CD4-positive, alpha-beta T cell treated with Interleukin-17A for 4 hours (primary cell): ENCODE data around the gene PRKG1.

Experiments used
- DNase-seq: peaks from one replicate; pipeline ENCODE4 v3.0.0-alpha.2; 2020; ENCODE audit warnings: mixed read lengths

Gene PRKG1

DNA sequence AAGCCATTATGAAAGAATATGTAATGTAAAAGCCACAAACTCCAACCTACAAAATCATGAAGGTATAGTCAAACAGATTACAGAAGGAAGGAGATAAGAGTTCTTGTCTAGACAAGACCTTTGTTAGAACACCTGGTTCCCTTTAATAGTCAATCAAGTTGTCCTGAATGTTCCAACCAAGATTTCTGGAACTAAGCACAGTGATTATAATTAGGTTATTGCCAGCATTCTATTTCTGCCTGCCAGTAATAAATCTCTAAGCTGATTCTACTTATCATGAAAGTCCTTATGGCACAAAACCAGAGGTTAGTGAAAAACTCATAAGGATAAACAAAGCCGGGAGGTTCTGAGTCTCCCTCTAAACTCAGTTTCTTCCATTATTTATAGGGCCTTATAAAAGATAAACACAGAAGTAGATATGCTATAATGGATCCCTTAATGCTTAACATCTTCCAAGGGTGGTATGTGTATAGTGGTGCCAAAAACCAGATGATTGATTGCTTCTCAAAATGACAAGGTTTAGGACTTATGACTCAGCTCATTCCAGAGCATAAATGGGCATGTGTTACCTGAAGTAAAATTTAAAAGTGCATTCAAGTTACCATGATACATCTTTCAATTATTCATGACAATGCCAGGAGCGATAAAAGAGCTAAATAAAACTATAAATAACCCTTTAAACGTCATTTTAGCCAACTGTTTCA lies 387.9 kb downstream of the PRKG1 start:
- DNase-seq: no peak

DNA sequence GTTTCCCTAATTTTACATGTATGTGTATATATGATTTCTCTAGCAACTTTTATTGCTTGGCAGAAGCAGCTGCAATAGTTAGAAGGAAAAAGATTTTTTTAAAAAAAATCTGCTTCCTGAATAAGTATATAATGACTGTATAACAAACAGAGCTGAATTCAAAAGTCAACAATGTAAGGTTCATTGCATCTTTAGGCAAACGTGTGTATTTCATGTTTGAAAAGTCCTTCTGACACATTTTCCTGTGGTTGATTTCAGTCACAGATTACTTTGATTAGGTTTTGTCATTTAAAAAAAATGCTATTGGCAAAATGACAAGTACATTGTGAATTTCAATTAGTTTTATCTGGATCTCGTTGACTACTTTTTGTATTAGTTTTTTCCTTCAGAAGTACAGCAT lies 394.1 kb downstream of the PRKG1 start:
- no peak for DNase-seq

DNA sequence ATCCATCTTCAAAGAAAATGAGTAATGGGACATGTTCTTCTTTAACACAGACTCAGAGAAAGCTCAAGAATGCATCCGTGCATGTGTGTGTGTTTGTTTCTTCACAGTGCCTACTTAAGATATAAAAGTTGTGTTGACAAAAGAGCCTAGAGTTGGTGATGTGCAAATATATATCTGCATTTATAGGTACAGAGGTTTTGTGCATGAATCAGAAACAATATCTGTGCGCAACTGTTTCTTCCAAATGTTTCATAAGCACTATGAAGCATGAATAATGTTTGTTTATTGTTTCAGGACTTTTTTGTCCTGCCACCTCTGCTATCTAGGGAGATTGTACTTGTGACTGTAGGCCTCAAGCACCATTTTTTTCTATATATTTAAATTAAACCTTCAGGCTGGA lies 395.4 kb downstream of the PRKG1 start:
- no peak for DNase-seq

DNA sequence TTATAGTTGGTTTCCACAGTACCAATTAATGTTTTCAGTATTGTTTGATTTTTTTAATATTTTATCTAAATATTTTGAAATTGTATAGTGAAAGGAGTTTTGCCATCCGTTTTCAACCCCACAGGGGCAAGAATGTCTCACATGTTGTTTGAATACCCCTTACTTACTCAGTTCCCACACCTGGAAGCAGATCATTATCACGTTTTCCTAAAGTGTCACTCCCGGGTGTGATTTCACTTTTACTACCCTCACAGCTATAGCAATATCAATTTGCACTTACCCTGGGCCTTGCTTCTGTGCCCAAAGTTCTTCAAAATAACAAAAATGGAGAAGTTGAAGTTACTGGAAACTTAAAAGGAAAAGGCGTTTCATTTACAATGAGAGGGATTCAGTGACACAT lies 397.0 kb downstream of the PRKG1 start:
- DNase-seq: no peak

DNA sequence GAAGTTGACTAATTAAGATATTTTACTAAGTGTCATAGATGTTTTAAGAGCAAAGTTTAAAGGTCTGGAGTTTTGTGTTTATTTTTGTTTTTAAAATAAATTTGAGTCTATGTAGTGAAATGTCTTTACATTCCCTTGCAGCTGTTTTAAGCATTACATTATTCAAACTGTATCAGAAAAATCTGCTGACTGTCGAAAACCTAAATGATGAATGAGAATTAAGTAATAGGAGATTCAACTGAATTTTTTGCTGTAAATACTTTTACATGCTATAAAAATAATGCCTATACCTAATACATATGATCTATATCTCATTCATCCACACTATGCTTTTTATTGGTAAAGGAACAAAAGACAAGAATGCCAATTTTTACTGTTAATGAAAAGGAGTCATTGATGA lies 397.9 kb downstream of the PRKG1 start:
- no peak for DNase-seq

DNA sequence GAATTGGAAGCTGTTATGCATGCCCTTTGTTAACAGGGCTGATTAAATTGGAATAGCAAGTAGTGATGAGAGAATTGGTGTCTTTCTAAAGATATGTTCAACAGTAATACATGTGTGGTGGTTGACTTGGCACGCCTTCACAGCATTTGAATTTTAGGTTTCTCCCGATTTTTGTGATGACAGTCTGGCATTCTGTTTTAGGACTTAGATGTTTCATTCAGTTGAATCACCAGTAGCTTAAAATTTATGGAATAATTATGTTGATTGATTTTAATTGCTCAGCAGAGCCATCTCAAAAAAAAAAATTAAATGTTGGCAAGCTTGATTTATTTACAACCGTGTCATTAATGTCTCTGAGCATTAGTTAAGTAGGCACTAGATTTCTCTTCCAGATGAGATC lies 405.4 kb downstream of the PRKG1 start:
- no peak for DNase-seq

DNA sequence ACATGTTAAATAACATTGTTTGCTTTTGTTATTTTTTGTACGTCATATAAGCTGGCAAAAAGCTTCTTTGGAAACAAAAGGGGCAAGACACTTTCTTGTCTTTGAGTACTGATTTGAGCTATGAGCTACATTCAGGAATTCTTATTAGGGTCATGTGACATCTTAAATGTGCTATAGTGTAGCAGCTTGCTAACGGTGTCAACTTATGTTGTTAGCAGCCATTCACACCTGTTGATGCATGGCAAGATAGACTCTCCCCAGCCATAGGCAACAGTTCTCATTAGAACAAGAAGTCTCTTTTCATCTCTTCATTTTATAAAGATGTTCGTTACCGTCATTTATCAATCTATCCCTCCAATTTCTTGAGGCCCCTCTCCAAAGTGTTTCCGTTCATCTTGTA lies 411.4 kb downstream of the PRKG1 start:
- DNase-seq: no peak

DNA sequence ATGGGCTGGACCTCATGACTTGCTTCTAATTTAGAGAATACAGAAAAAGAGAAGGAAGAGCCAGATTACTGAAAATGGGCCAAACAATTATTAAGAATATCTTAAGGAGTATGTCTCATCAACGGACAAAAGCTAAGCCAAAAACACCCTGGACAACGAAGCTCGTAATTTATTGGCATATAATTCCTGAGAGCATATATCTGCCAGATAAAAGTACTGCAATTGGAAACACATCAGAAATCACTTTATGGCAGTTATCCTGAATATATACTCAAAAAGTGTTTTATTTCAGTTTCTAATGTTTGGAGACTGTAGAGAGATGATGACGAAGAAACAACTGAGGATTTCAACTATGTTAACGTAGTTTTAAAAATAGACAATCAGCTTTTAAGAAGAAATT lies 413.3 kb downstream of the PRKG1 start:
- DNase-seq: no peak

DNA sequence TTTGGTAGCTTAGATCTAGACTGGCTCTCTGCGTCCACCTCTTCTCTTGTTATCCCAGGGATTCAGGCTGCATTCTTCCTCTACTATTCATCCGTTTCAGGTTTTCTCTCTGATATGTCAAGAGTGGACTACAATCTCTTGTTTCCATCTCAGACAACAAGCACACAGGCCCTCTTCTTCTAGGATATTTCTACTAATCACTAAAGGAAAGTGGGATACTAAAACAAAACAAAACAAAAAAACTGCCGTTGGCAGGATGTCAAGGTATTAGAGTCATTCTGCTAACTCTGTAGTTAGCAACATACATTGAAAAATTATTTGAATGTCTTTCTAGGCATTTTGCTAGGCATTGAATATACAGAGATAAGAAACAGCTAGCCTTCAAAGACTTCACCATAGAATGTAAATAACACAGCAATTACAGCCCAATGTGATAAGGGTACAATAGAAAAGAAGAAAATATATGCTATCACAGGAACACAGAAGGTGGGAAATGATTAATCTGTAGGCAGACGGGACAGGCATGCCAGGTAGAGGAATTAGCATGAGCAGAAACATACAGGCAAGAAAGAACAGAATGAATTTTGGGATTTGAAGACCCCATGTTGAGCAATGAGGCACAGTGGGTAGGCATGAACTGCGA lies 414.6 kb downstream of the PRKG1 start:
- no peak for DNase-seq

DNA sequence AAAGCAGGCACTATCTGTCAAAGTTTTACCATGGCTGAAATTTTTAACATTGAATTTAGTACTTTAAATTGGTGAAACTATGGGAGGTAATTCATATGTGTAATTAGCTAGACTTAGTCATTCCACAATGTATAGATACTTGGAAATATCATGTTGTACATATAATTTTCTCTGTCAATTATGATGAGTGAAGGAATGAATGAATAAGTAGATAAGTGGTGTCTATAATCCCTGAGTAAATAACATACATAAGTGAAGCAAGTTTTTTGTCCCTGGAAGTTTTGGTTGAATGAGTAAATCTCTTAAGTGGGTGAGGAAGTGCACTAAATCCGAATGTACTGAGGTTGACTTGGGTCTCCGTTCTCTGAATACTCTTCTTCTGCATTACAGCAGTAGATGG lies 424.1 kb downstream of the PRKG1 start:
- DNase-seq: no peak

DNA sequence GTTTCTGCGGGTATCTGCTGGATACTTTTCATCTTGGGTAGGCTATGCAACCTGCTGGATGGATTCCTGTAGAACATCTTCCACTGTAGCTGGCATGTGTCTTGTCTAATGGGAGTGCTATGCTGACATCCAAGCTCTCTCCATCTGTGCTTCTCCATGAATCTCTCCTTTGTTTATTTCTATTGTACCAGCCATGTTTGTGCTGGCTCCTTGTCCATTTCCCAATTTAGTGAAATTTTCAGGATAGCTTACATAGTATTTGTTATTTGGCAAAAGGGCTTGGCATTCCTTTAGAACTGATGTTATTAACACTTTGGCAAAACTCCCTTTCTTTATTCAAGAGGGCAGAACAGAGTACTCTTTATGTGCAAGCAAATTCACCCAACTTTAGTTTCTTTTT lies 427.1 kb downstream of the PRKG1 start:
- DNase-seq: no peak

DNA sequence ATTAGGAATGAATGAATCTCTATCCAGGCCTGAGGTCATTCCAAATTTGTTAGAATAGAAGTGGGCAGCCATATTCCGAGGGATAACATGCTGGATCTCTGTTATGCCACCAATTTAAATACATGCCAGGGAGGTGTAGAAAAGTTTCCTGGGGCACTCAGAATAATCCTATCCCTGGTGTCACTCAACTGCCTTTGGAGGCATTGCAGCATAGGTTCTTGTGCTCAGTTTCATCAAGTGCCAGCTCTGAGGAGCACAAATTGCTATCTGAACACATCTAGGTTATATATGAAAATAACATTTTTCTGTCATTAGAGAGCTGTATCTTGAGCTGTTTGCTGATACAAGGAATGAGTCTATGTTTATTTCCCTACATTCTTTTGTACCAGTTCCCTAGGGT lies 427.8 kb downstream of the PRKG1 start:
- no peak for DNase-seq

DNA sequence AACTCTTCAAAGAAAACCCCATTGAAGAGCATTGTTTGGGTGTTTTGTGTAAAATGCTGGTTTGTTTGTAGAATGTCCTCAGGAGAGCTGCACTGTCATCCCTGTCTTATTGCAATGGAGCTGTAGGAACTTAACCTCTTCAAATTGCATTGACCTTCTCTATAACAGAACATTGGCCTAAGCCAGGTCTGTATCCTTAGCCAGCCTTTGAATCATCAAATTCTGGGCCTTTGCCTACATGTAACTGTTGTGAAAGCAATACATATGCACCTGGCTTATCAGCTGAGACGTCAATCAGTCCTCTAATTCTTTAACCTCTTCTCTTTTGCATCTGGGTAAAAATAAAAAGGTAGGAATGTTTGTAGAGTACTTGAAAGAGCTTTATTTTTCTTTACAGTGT lies 429.1 kb downstream of the PRKG1 start:
- no peak for DNase-seq

DNA sequence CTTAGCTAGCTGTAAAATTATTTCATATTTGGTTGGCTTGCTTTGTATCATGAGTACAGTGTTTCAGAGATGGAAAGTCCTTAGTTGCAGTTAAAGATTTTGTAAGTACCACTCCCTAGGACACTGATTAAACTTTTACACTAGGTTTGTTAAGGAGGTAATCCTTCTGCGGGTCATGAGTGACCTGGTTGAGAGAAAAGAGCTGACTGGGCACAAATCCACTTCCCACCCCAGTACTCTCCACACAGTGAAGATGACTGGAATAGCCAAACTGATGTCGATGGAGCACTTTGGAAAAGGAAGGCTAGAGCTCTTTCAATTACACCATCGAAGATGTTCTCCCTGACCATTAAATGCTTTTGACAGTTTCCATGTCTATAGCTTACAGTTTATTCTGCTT lies 433.2 kb downstream of the PRKG1 start:
- no peak for DNase-seq

DNA sequence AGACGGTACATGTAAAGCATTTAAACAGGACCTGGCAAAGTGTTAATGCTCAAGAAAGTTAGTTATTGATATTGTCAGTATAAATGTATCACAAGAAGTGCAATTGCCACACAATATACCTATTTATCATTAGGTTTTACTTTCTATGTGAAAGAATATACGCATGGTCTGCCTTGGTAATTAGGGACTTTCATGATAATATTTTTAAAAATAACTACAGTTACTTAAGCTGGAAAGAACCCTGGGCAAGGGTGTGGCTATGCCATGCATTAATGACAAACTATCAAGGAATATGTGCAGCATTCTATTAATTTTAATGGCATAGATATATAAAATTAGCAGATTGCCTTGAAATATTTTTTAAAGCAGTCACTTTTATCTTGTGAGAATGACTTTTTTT lies 433.9 kb downstream of the PRKG1 start:
- DNase-seq: no peak

DNA sequence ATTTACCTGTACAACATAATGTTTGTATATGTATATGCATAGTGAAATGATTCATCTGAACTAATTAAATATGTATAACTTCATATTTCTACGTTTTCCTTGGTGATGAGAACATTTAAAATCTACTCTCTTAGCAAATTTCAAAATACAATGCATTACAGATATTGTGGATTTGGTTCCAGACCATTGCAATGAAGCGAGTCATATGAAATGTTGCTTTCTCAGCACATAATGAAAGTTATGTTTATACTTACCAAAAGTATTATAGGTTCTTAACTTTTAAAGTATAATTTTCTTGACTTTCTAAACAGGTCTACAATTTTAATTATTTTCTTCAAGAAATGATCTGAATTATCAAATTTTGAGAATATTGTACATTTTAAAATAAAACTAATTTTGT lies 435.9 kb downstream of the PRKG1 start:
- DNase-seq: no peak

DNA sequence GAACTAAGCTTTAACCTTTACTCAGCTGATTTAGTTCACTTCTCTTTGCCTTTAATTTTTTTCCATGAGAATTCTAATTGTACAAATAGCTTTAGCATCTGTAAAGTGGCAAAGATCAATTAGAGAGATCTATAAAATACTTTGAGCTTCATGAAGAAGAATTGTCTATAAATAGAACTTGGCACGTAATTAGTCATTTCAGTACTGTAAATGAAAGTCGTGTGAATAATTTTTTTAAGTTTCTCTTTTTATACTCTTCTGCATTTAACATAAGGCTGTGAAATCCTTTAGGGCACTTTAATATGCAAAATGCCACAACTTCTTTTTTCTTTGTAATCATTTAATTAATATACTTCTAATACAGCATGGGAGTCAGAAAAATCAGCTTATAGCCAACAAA lies 447.3 kb downstream of the PRKG1 start:
- no peak for DNase-seq

DNA sequence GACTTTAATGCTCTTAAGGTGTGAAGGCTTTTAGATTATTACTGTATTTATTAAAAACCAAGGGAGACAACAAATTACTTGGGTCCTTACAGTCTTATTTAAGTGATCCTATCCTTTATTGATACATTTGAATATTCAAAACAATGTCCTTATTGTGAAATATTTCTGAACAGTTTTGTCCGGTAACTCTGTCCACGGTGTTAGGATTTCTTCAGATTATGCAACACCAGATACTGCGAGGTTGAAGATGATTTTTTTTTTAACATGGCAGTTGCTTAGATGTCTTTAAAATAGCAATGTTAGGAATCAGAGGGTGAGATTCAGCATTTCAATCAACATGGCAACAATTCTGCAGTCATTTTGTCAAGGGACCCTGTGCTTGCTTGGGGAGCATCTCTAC lies 448.6 kb downstream of the PRKG1 start:
- DNase-seq: no peak

DNA sequence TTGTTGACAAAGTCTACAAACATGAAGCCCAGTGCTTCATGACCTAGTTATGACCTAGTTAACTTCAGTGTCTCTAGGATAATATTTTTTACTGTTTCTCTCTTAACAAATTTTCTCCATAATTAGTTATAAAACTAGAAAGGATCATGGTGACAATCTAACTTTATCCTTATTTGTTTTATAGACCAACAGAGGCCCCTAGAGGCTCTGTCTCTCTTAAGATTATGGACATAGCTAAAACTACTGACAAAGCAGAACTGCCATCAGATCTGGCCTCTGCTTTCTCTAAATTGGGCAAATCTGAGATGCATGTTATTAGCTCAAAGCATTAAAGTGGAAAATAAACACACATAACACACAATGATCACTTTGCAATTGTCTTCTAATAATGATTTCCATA lies 449.2 kb downstream of the PRKG1 start:
- no peak for DNase-seq

DNA sequence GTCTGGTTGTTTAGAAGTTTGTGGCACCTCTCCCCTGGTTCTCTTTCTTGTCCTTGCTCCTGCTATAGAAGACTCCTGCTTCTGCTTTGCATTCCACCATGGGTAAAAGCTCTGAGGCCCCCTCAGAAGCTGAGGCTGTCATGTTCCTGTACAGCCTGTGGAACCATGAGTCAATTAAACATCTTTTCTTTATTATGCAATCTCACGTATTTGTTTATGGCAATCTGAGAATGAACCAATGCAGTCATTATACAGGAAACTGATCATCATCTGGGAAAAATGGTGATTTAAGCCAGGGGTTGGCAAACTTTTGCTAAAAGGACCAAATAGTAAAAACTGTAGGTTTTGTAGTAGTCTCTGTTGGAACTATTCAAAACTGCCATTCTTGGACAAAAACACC lies 449.8 kb downstream of the PRKG1 start:
- DNase-seq: no peak

DNA sequence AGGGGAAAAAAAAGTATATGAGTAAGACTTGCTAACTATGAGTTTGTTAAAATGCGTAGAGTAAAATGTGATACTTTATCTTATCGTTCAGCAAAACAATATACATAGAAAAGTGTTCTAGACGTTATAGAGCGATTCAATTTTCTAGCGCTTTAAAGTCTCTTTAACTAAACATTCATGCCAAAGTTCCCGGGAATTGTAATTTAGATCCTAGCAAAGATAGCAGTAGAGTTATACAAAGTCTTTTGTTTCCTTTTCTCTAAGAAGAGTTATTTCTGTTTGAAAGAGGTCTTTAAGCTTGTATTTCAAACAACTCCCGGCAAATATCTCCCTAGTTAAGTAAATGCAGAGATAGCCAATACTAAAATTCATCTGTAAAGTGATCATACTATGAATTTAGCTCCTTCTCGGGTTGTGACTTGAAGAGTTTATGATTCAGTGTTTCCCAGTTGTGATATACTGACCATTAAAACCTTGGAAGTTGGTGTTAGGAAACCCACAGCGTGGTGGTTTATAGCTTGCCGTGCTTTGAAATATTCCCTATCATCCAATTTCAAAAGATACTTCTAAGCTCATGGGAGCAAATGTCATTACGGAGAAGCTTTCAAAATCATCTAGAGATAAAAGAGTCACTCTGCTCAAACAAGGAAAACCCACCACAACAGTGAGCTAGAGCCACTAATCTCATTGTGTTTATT lies 453.4 kb downstream of the PRKG1 start:
- DNase-seq: no peak

DNA sequence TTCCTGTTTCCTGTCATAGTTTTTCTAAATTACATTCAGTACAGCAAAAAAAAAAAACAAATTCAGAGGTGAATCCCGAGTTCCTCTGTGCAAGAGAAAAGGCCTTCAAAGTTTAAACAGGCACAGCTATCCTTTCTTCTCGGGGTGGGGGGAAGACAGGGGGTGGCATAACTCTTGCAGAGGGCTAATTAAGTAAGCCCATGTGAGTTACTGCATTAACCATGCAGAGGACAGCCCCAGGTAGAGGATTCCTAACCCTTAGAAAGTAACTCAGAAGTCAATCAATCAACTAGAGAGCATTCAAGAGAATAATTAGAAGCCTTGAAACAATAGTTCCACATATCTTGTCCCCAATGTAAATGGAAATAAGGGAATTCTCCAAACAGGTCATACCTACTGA lies 454.2 kb downstream of the PRKG1 start:
- no peak for DNase-seq

DNA sequence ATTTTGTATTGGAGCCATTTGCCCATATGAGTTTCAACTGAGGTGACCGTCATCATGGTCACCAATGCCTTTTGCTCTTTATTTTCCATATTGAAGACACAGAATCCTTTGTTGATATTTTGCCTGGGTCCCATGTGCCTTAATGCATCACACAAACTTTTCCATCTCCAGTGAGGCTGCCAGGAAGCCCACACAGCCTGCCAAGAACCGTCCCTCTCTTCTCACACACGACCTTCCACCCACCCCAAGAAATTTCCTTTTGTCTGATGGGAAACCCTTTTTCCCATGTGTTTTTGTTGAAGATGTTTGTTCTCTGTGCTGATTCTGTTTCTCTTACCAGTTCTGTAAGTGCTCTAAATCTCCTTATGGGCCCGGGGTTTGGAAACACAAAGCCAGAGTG lies 456.3 kb downstream of the PRKG1 start:
- DNase-seq: no peak

DNA sequence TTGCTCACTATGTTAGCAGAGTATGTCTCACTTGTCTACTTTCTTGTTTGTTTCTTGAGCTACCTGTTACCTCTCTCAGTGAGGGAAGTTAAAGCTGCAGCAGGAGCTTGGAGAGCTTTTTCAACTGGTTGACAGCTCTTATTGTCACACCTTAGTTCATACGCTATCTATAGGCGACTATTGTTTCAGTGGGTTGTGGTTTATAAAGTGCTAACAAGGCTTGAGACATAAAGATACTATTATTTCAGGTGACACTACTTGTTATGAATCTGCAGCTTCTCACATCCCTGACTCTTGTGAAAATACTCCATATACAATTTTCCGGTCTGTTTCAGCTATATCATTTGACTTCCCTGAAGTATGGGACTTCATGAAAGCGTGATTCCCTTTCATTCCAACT lies 457.8 kb downstream of the PRKG1 start:
- DNase-seq: no peak

DNA sequence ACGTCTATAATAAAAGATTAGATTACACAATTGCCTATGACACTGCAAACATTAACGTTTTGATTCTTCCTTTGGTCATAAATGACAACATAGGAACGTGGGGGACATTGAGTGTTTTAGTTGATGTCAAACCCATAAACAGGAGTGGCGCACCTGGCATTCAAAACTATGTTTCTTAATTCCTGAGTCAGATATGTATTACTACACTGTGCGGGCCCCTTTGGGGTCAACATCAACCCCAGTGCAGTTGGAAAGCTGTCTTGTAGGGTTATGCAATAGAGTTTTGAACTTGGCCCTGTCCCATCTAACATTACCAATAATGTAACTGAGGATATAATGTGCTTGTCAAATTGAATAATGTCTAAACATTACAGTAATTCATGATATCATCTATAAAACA lies 468.6 kb downstream of the PRKG1 start:
- no peak for DNase-seq
